HepG2 (cell line): ENCODE results near the gene SPATA32. TPM values are rescaled to one million over a fixed set of nuclear protein-coding genes. Genes with fewer than 3 reads are reported as not detected.

Experiments used
- GPBP1L1 ChIP-seq: sonication (generic); formaldehyde crosslinking; IDR thresholded peaks from 2 replicates; pipeline ENCODE4 v1.5.0; 2020; ENCODE audit warnings: mild to moderate bottlenecking, missing genetic modification reagents
- HIC2 ChIP-seq: sonication (generic); formaldehyde crosslinking; IDR thresholded peaks from 2 replicates; pipeline ENCODE4 v1.9.0; 2022; ENCODE audit warnings: low read depth, missing genetic modification reagents
- THAP8 ChIP-seq: sonication (generic); formaldehyde crosslinking; IDR thresholded peaks from 2 replicates; pipeline ENCODE4 v1.5.1; 2020; ENCODE audit warnings: missing genetic modification reagents, mild to moderate bottlenecking, borderline replicate concordance
- ZBTB1 ChIP-seq: sonication (generic); formaldehyde crosslinking; IDR thresholded peaks from 2 replicates; pipeline ENCODE4 v1.4.0; 2020; ENCODE audit warnings: missing genetic modification reagents, borderline replicate concordance
- ZBTB49 ChIP-seq: sonication (generic); formaldehyde crosslinking; IDR thresholded peaks from 2 replicates; pipeline ENCODE4 v1.4.0; 2020; ENCODE audit warnings: missing genetic modification reagents, borderline replicate concordance
- ZFP91 ChIP-seq: sonication (generic); formaldehyde crosslinking; IDR thresholded peaks from 2 replicates; pipeline ENCODE4 v1.9.0; 2022; ENCODE audit warnings: missing genetic modification reagents, mild to moderate bottlenecking, borderline replicate concordance
- ZNF30 ChIP-seq: sonication (generic); formaldehyde crosslinking; IDR thresholded peaks from 2 replicates; pipeline ENCODE4 v1.5.0; 2020; ENCODE audit warnings: mild to moderate bottlenecking, missing genetic modification reagents
- ZNF318 ChIP-seq: sonication (generic); formaldehyde crosslinking; IDR thresholded peaks from 2 replicates; pipeline ENCODE4 v1.4.0; 2020; ENCODE audit warnings: mild to moderate bottlenecking, missing genetic modification reagents
- ZNF619 ChIP-seq: sonication (generic); formaldehyde crosslinking; IDR thresholded peaks from 2 replicates; pipeline ENCODE4 v1.4.0; 2020; ENCODE audit warnings: mild to moderate bottlenecking, missing genetic modification reagents
- ZNF841 ChIP-seq: sonication (generic); formaldehyde crosslinking; IDR thresholded peaks from 2 replicates; pipeline ENCODE4 v1.8.1; 2023; ENCODE audit warnings: missing genetic modification reagents, borderline replicate concordance
- ZSCAN29 ChIP-seq: sonication (generic); formaldehyde crosslinking; conservative IDR thresholded peaks from 2 replicates; pipeline ENCODE4 v1.4.0; 2020; ENCODE audit warnings: mild to moderate bottlenecking, missing genetic modification reagents
- polyA plus RNA-seq, 8 experiments: library from polyadenylated mRNA; depleted of rRNA in 3 of 8; stranded (reverse) in 7 of 8; unstranded in 1 of 8; fragments of >200 nt; fragmentation: Illumina TruSeq in 4 of 8; extraction: Trizol in 4 of 8; gene quantifications; 2 replicates each; pipeline versions ENCODE4 v1.2.1 to v1.2.3, GENCODE V29; 2011 to 2016; ENCODE audit warnings: low read depth in 4 of 8, missing spikeins in 1 of 8, mixed read lengths in 1 of 8; ENCODE audit not compliant: insufficient read depth in 1 of 8
- total RNA-seq, 5 experiments: library from RNA; depleted of rRNA; stranded (reverse); fragments of >200 nt; fragmentation: Illumina TruSeq; extraction: Trizol; gene quantifications; 2 replicates each; pipeline ENCODE4 v1.2.3, GENCODE V29; 2016; ENCODE audit warnings: low read depth in 1 of 5

SPATA32 gene
- total and polyA plus RNA-seq, 2 of the 13 experiments (the other 11 are each of a cell fraction or from before 2014, with no cell fraction given), result not detected

- no peak for TF ChIP-seq ZNF318 (CRISPR knock-in tag)
- no peak for TF ChIP-seq ZBTB1 (CRISPR knock-in tag)
- TF ChIP-seq ZNF30 (CRISPR knock-in tag), result no peak
- no peak; the same call in 1 of the 2 replicates for TF ChIP-seq ZNF619 (CRISPR knock-in tag)
- TF ChIP-seq GPBP1L1, result no peak
- TF ChIP-seq ZSCAN29 (CRISPR knock-in tag), result 0 out of 2 replicates have a peak, but pooled peaks have one; percentile 5
- no peak for TF ChIP-seq HIC2 (CRISPR knock-in tag)
- TF ChIP-seq THAP8 (CRISPR knock-in tag), result peak; percentile 62; the same call in 1 of the 2 replicates
- TF ChIP-seq ZBTB49 (CRISPR knock-in tag), result no peak
- TF ChIP-seq ZNF841 (CRISPR knock-in tag), result no peak
- peak; percentile 77 for TF ChIP-seq ZFP91 (CRISPR knock-in tag)
These were observed 14.3 kb downstream of the SPATA32 start (continued) for GRCh38 chr17:45247429-45248131.
